ENCODE data around the gene KRT39. TPM values are rescaled to one million over a fixed set of nuclear protein-coding genes. Genes with fewer than 3 reads are reported as not detected.

KRT39 gene
- total RNA-seq, 1 donor from 2014 or later = not detected

DNA sequence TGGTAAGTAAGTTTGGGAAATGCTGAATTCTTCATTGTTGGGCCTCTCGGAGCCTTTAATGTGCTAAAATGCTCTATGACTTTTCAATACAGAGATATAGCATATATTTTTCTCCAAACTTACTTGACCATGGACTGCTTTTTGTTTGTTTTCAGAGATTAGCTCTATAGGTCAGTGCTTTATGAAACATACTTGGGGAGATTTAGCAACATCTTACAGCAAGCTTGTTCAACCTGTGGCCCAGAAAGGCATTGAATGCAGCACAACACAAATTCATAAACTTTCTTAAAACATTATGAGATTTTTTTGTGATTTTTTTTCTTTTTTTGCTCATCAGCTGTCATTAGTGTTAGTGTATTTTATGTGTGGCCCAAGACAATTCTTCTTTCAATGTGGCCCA is 43.2 kb upstream of the KRT39 start:
- TF ChIP-seq, protein P1, sequence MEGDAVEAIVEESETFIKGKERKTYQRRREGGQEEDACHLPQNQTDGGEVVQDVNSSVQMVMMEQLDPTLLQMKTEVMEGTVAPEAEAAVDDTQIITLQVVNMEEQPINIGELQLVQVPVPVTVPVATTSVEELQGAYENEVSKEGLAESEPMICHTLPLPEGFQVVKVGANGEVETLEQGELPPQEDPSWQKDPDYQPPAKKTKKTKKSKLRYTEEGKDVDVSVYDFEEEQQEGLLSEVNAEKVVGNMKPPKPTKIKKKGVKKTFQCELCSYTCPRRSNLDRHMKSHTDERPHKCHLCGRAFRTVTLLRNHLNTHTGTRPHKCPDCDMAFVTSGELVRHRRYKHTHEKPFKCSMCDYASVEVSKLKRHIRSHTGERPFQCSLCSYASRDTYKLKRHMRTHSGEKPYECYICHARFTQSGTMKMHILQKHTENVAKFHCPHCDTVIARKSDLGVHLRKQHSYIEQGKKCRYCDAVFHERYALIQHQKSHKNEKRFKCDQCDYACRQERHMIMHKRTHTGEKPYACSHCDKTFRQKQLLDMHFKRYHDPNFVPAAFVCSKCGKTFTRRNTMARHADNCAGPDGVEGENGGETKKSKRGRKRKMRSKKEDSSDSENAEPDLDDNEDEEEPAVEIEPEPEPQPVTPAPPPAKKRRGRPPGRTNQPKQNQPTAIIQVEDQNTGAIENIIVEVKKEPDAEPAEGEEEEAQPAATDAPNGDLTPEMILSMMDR (IDR thresholded peaks at IDR 0.05; ENCODE audit: insufficient read depth, low read length, poor library complexity, severe bottlenecking) = no peak
- H3K36me3 ChIP-seq (ENCODE audit: control insufficient read depth, insufficient read depth, low read length) = no peaks in the 10 kb centered on the region

GRCh38 chr17:41009301-41009760 is 42.6 kb upstream of the KRT39 start:
- no peaks in the 10 kb centered on the region for H3K36me3 ChIP-seq (ENCODE audit: control insufficient read depth, insufficient read depth, low read length)
- TF ChIP-seq, protein P1 (IDR thresholded peaks at IDR 0.05; ENCODE audit: insufficient read depth, low read length, poor library complexity, severe bottlenecking) = no peak
- no peak for DNase-seq (ENCODE audit: low read depth)
- H3K27me3 ChIP-seq (ENCODE audit: control insufficient read depth, insufficient read depth, low read length) = no peaks in the 10 kb centered on the region
- H3K4me3 ChIP-seq (ENCODE audit: low read depth, low read length) = no peak overlapping the region

More for the DNA sequence above, 43.2 kb upstream of the KRT39 start:
- Histone ChIP-seq H3K4me3 (ENCODE audit: low read depth, low read length) (no peak overlapping the region), H3K27me3 (ENCODE audit: control insufficient read depth, insufficient read depth, low read length) (no peaks in the 10 kb centered on the region)
- no peak for DNase-seq (ENCODE audit: low read depth)

DNA sequence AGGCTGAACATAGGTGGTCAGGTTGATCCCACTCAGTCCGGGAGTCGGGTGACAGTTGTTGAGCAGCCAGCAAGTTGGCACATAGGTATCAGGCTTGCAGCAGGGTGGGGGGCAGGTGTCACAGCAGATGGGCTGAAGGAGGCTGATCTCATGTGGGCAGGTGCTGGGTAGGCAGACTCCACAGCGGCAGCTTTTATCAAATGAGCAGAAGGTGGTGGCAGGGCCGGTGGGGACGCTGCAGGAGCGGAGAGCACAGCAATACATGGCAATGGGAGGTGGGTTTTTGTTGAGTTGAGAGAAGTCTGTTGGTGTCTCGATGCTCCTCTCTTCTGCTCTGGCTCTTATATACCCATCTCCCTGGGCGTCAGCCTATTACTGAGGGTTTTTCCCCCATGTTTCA is 42.1 kb upstream of the KRT39 start, which contains the start of gene KRTAP3-1:
KRTAP3-1 (minus strand) TSS at position 318 of the 400 bp plus-strand sequence; CDS start at position 264, 54 bp downstream.
- no peaks in the 10 kb centered on the region for H3K27me3 ChIP-seq (ENCODE audit: control insufficient read depth, insufficient read depth, low read length)
- H3K36me3 ChIP-seq (ENCODE audit: control insufficient read depth, insufficient read depth, low read length) = no peaks in the 10 kb centered on the region
- TF ChIP-seq, protein P1 (IDR thresholded peaks at IDR 0.05; ENCODE audit: insufficient read depth, low read length, poor library complexity, severe bottlenecking) = no peak
- no peak for DNase-seq (ENCODE audit: low read depth)
- no peak within 1 kb of the TSS for H3K4me3 ChIP-seq (ENCODE audit: low read depth, low read length)

- no peak for DNase-seq (ENCODE audit: low read depth)
- TF ChIP-seq, protein P1 (IDR thresholded peaks at IDR 0.05; ENCODE audit: insufficient read depth, low read length, poor library complexity, severe bottlenecking) = no peak
- Histone ChIP-seq H3K36me3 (ENCODE audit: control insufficient read depth, insufficient read depth, low read length) (no peaks in the 10 kb centered on the region), H3K4me3 (ENCODE audit: low read depth, low read length) (no peak overlapping the region), H3K27me3 (ENCODE audit: control insufficient read depth, insufficient read depth, low read length) (no peaks in the 10 kb centered on the region)
Measured at GRCh38 chr17:41004397-41004796, 37.6 kb upstream of the KRT39 start.

DNA sequence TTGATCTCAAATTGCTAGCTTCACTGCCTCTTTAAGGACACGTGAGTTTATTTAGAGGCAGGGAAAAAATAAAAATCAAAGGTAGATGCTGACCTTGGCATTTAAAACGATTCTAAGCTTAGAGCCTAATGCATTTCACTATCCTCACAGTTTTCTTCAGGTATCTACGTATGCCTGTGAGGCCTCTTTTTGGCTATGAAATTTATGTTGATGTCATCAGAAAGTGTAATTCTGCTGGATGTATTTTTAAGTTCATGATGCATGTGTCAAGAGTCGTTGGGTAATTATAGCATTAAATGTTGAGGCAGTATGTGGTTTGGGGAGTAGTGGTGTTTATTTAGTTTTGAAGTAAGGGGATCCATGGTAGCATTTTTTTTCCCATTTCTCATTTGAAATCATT is 37.2 kb upstream of the KRT39 start:
- no peaks in the 10 kb centered on the region for H3K36me3 ChIP-seq (ENCODE audit: control insufficient read depth, insufficient read depth, low read length)
- H3K4me3 ChIP-seq (ENCODE audit: low read depth, low read length) = no peak overlapping the region
- no peaks in the 10 kb centered on the region for H3K27me3 ChIP-seq (ENCODE audit: control insufficient read depth, insufficient read depth, low read length)
- no peak for DNase-seq (ENCODE audit: low read depth)
- TF ChIP-seq, protein P1 (IDR thresholded peaks at IDR 0.05; ENCODE audit: insufficient read depth, low read length, poor library complexity, severe bottlenecking) = no peak

DNA sequence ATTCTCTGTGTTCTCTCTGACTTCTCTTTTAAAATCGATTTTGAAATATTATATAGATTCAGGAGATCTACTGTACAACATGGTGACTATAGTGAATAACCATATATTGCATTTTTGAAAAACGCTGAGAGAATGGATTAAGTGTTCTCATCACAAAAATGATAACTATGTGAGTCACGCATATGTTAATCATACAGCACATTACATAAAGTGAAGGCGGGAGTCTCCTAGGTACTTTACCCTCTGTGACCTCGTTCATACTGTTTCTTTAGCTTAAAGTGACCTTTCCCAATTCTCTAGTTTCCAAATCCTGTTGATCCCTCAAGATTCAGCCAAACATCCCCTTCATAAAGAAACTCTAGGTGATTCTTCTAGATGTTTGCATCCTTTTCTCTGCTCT is 36.1 kb upstream of the KRT39 start:
- no peaks in the 10 kb centered on the region for H3K36me3 ChIP-seq (ENCODE audit: control insufficient read depth, insufficient read depth, low read length)
- DNase-seq (ENCODE audit: low read depth) = no peak
- TF ChIP-seq, protein P1 (IDR thresholded peaks at IDR 0.05; ENCODE audit: insufficient read depth, low read length, poor library complexity, severe bottlenecking) = no peak
- H3K27me3 ChIP-seq (ENCODE audit: control insufficient read depth, insufficient read depth, low read length) = no peaks in the 10 kb centered on the region
- no peak overlapping the region for H3K4me3 ChIP-seq (ENCODE audit: low read depth, low read length)

All from kidney epithelial cell (primary cell).